NCI-H1092 treated with DMSO at 0.1 percent for 48 hours (cell line): Measurements from ENCODE around the gene CDH5.
"Not testable (repeated sequence)": the region's sequence is repeated elsewhere in the genome, so short reads cannot be mapped to it uniquely, and the experiment has no call there.

Experiments used
- DNase-seq: peaks from one replicate; lab custom pipeline; 2025; lab: John Stamatoyannopoulos, UW

Gene CDH5

DNA sequence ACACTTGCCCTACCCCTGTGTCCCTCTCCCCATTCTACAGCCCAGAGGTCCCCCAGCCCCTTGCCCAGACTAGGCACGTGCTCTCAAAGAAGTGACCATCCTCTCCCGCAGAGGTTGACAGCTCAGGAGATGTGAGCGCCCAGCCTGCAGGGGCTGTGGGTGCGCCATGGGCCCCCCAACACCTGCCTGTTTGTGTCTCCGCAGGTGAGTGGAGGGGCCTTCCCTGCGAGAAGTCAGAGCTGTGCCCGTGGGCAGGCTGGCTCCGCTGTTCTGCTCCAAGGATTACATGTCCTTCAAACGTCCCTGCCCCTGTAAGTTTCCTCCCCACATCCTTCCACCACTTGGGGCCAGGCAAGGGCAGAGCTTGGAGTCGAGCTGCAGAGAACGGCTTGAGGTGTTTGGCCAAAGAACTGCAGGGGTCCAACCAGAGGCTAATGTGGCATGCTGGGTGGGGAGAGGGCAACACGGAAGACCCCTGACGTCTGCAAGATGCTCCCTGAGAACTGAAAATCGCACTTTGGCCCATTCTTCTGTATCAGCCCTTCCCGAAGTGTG lies 71.0 kb downstream of the CDH5 start:
- no peak for DNase-seq

DNA sequence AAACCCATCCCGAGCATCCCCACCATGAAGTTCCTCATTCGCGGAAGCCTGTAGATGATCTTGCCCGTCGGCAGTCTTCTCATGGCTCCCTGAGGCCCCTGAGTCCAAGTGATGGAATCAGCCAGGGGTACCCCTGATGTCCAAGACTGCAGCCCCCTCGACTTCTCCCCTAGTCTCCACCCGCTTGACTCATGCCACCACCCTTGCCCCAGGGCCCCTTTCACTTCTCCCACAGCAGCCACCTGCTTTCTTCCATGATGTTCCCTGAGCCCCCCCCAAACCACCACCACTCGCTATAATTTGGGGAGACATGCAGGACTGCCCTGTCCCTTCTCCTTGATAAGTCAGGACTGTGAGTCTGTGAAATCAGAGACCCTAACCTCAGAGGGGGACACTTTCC lies 72.0 kb downstream of the CDH5 start:
- no peak for DNase-seq

DNA sequence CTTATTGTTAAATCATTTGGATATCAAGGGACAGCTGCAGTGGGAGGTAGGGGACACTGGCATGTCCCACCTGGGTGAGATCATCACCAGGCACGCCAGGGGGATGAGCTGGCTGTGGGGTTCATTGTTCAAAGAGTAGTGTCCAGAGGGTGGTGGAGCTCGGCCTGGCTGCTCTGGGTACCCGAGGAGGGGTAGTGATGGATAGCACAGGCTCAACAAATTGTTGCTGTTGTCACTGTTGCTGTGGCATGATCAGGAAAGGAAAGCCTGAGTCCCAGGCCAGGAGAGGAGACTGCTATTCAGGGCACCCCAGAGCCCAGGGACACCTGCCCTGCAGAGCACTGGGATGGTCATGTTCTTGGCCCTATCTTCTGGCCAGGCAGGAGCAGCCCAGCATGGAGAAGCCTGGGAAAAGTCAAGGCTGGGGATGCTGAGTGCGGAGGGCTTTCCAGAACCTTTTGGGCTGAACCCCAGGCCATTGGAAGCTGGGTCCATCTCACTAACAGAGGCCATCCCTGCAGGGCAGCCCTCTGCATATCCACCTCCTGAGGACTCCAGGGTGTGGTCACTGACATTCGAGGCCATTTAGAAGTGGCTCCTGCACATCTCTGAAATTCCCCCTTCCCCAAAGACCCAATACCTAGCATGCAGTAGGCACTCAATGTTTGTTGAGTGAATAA lies 72.7 kb downstream of the CDH5 start:
- no peak for DNase-seq

DNA sequence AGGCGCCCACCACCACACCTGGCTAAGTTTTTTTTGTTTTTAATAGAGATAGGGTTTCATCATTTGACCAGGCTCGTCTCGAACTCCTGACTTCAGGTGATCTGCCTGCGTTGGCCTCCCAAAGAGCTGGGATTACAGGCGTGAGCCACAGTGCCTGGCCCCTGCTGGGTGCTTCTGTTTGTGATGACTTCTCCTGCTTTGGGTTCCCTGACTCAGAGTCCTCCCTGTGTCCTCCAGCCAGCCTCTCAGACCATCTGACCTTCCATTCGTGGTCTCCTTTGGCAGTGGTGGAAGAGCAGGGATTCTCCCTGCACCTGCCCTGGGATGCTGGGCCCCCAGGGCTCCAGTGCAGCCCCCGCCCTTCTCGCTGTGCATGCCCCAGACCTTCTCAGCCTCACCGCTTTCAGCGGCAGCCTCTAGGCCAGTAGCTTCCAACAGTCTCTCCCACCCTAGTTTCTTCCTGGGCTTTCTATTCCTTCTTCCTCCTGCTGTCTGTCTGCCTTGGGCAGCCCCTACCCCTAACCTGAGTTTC lies 73.8 kb downstream of the CDH5 start:
- no peak for DNase-seq

DNA sequence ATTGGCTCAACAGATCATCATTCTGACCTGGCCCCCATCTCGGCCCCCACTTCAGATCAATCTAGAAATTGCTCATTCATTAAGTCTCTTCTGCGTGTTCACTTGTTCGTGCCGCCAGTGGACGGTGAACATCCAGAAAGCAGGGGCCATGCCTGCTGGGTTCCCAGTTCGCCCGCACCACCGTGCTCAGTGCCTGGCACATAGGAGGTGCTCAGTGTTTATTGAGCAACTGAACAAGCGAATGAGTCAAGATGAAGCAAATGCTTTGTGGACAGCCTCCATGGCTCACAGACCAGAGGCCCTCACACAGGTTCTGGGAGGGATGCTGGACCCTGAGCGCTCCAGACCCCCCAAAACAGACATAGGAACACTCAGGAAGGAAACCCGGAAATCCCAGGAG lies 74.5 kb downstream of the CDH5 start:
- no peak for DNase-seq

DNA sequence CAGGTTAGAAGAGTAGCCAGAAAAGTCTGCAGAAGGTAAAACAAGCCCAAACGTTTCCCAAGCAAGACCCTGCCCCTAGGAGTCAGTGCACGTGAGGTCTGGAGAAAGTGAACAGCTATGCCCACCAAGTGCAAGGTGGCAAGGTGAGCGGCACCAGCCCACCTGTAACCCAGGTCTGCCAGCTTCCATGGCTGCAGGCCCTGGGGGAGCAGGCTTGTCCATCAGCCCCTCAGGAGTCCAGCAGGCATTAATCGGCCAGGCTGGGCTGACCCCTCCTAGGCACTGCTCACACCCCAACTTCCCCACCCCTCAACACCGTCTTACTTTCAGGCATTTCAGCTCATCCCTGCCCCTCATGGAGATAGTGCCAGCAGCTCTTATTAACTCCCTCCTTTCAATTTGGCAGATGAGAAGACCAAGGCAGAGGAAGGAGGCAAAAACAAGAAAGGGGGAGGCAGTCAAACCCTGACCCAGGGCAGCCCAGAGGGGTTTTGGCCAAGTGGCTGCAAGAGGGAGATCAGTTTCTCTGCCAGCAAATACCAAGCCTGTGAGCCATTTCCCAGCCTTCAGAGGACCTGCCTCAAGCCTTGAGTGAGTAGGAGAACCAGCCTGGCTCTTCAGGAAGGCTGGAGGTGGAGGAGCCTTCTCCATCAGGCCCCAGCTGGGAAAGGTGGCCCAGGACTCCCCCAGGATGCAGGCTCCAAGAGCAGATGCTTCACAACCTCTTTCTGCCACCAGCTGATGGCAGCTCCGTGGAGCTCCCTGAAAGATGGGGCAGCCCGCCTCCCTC lies 75.3 kb downstream of the CDH5 start:
- DNase-seq: no peak

DNA sequence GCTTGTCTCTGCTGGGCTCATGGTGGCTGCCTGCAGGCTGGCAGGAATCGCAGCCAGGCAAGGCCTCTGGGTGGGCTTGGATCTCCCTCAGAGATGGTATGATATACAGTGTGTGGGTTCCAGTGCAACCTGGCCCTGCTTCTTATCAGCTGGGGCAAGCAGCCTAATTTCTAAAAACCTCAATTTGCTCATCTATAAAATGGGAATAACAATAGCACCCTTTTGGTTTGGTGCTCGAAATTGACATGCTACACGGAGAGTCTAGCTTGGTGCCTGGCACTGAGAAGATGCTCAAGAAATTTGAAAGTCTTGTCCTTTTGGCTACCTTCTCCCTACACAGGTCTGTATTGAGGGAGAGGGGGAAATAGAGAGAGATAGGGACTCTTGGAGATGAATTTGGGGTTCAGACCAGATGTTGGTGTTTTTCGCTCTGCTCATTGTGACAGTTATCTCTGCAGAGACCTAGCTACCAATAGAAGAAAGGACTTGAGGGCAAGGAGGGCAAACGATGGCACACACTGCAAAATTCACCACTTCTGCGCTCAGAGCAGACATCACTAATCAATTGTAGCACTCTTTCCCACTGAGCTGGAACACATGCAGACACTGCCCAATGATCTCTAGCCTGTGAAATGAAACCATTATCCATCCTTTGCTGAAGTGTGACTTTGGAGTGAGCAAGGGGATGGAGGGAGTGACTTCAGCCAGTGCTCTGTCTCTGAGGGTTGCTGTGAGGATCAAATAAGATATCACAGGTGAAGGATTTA lies 76.2 kb downstream of the CDH5 start:
- no peak for DNase-seq

DNA sequence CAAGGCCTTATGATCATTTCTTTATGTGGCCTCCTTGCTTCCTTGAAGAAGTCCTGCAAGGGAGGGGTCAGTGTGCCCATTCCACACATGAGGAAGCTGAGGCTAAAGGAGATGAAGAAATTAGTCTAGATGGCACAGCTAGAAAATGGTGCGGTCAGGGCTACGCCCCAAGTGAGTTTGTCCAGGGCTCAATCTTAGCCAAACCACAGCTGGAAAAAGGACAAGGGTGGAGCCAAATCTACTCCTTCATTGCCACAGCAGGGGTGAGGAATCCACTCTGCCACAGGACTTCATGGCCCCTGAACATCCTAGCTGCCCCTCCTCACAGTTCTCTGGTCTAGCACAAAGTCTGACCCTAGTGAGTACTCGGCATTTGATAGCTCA lies 76.8 kb downstream of the CDH5 start:
- DNase-seq: no peak

DNA sequence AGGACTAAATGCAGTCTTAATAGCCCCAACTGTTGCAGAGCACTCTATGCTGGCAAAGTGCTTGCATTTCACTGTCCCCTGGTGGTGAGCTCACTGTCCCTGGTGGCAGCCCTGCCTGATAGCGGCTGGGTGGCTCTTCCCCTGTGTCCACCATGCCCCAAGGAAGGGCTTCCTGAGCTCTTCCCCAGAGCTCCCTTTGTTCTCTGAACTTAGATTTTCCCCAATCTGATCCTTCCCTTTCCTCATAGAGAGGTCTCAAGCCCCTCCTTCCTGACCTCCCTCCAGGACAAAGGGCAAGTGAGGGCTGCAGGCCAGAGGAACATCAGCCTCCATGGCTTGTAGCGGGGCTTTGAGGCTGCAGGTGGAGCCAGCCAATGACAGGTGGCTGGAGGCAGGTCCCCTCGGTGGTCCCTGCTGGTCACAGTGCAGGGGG lies 77.6 kb downstream of the CDH5 start:
- DNase-seq: peak; percentile 10

DNA sequence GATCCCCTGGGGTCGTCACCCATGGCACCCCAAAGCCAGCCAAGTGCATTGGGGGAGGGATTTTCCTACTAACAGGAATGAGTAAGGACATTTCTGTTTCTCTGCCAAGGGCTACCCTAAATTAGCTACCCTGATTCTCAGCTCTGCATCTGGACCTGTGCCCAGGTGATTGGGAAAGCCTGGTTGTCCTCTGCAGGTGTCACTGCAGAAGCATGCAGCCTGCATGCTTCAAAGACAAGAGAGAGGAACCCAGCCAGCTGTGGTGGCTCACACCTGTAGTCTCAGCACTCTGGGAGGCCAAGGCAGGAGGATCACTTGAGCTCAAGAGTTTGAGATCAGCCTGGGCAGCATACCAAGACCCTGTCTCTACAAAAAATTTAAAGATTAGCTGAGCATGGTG lies 80.2 kb downstream of the CDH5 start:
- DNase-seq: no peak

DNA sequence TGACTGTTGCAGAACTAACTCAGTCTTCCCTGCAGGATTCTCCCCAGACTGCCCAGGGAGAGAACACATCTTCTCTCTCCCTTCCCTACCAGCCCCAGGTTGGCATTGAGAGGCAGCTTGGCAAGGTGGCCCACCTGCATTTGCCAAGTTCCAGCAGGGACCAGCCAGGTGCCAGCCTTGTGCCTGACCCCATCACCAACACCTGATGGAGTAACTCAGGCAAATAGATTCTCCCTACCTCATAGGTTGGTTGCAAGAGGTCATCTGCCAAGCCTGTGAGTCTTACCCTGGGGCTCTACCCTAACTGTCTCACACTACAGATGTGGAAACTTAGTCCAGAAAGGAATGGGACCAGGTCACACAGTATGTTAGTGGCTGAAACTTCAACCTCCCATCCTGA lies 81.0 kb downstream of the CDH5 start:
- no peak for DNase-seq

DNA sequence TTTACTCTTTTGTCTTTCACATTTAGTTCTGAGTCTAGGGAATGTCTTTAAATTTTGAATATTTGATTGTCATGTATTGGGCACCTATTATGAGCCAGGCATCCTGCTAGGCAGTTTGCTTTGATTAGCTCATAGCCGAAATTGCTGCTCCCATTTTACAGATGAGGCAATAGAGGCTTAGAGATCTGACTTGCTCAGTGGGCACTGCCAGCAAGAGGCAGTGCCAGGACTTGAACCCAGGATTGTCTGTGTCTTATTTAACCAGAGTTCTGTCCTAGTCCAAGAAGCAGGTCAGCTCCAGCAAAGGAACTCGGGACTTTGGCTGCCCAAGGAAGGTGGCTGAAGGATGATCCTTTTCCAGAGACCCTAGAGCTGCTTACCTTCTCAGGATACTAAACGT lies 85.1 kb downstream of the CDH5 start:
- no peak for DNase-seq

DNA sequence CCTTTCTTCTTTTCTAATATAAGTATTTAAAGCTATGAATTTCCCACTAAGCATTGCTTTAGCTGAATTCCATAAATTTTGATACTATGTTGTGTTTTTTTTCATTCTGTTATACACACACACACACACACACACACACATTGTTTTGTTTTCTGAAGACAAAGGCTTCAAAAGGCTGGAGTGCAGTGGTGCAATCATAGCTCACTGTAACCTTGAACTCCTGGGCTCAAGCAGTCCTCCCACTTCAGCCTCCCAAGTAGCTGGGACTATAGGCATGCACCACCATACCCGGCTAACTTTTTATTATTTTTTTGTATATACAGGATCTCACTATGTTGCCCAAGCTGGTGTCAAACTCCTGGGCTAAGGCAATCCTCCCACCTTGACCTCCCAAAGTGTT lies 86.7 kb downstream of the CDH5 start:
- DNase-seq: not testable (repeated sequence)
